GM20000 (cell line): ENCODE results near the gene MYO1D.

ENCODE experiments used
- DNase-seq: peaks from one replicate; pipeline ENCODE4 v3.0.0; 2012; ENCODE audit warnings: low spot score
- CTCF ChIP-seq: IDR thresholded peaks from 2 replicates; pipeline ENCODE4 v1.5.1; 2012; ENCODE audit warnings: mild to moderate bottlenecking, control low read depth; ENCODE audit errors: extremely low read depth, missing control alignments

MYO1D gene

GRCh38 chr17:32470405-32471167, 406.3 kb downstream of the MYO1D start:
- TF ChIP-seq CTCF = no peak
- no peak for DNase-seq

- TF ChIP-seq CTCF = no peak
- DNase-seq = no peak
Measured at GRCh38 chr17:32467949-32468348, 409.0 kb downstream of the MYO1D start.

GRCh38 chr17:32464374-32464773, 412.6 kb downstream of the MYO1D start:
- TF ChIP-seq CTCF = no peak
- DNase-seq = no peak

GRCh38 chr17:32463304-32463703, 413.6 kb downstream of the MYO1D start:
- no peak for TF ChIP-seq CTCF
- DNase-seq = no peak

- DNase-seq = peak; percentile 48
- TF ChIP-seq CTCF = peak; percentile 34
Measured at GRCh38 chr17:32461853-32462617, 414.9 kb downstream of the MYO1D start.

GRCh38 chr17:32461498-32461852, 415.4 kb downstream of the MYO1D start:
- no peak for TF ChIP-seq CTCF
- DNase-seq = no peak

- no peak for TF ChIP-seq CTCF
- no peak for DNase-seq
Measured at GRCh38 chr17:32460054-32460453, 416.9 kb downstream of the MYO1D start.
